GM12878 (cell line): Measurements from ENCODE around the gene FCHSD2. TPM values are rescaled to one million over a fixed set of nuclear protein-coding genes. Genes with fewer than 3 reads are reported as not detected.

Experiments used
- ATAC-seq: fragments of 200-7000 bp; cut with Tn5 transposase; 3 replicates; pipeline ENCODE4 v1.9.1; 2020; ENCODE audit warnings: mild to moderate bottlenecking, moderate library complexity
- BruUV-seq: library from RNA; stranded (reverse); fragments of 400-500 nt; replicated peaks from 2 replicates; lab custom pipeline; 2021; lab: Mats Ljungman, UMichigan
- CTCF ChIA-PET: fragments of 300-600 bp; sonication (Branson Sonifier 250); formaldehyde crosslinking; extraction: SDS; loops from one replicate; lab custom pipeline; 2021; ENCODE audit warnings: inconsistent platforms; lab: Yijun Ruan, JAX
- POLR2A ChIA-PET: fragments of 350-600 bp; formaldehyde crosslinking; extraction: SDS; loops from one replicate; lab custom pipeline; 2021; ENCODE audit warnings: inconsistent platforms; lab: Charles Lee
- RAD21 ChIA-PET: fragments of 300-600 bp; sonication (Branson Sonifier 250); formaldehyde crosslinking; loops from one replicate; lab custom pipeline; 2023; ENCODE audit warnings: antibody characterized with exemption; ENCODE audit not compliant: unreplicated experiment; lab: Charles Lee
- SMC1A ChIA-PET: fragments of 300-600 bp; sonication (Branson Sonifier 250); formaldehyde crosslinking; loops from one replicate; lab custom pipeline; 2023; ENCODE audit not compliant: unreplicated experiment, uncharacterized antibody; lab: Charles Lee
- DNase-seq: peaks from one replicate; pipeline ENCODE4 v3.0.0-alpha.2; 2011; ENCODE audit warnings: low read depth, low spot score
- FAIRE-seq: peaks from 3 replicates; lab custom pipeline; 2011; peaks lifted over from hg19 to GRCh38; lab: Jason Lieb, UNC
- H2AFZ ChIP-seq: 2 replicates; pipeline ENCODE4 v1.6.0; 2011; ENCODE audit warnings: low read depth, low read length, control low read depth; ENCODE audit not compliant: control insufficient read depth
- H3K27ac ChIP-seq: 2 replicates; pipeline ENCODE4 v1.5.1; 2011; ENCODE audit warnings: control low read depth; ENCODE audit not compliant: control insufficient read depth, insufficient read depth
- H3K27me3 ChIP-seq, 2 experiments: replicated peaks in 1 of 2; 2 replicates each; pipeline versions ENCODE4 v1.6.0 to v1.6.1; 2011; ENCODE audit warnings: low read length in 1 of 2; ENCODE audit not compliant: control insufficient read depth in 2 of 2, insufficient read depth in 2 of 2
- H3K36me3 ChIP-seq, 2 experiments: 2 replicates each; pipeline ENCODE4 v1.5.1; 2011; ENCODE audit warnings: low read length in 1 of 2; ENCODE audit not compliant: control insufficient read depth in 2 of 2, insufficient read depth in 2 of 2
- H3K4me1 ChIP-seq: 2 replicates; pipeline ENCODE4 v1.6.1; 2011; ENCODE audit warnings: mild to moderate bottlenecking, low read length, moderate library complexity, mixed read lengths; ENCODE audit not compliant: control insufficient read depth, insufficient read depth
- H3K4me2 ChIP-seq: 2 replicates; pipeline ENCODE4 v1.6.0; 2011; ENCODE audit warnings: control low read depth; ENCODE audit not compliant: control insufficient read depth, insufficient read depth
- H3K4me3 ChIP-seq: fragments of 200-600 bp; sonication (generic); 2 replicates; pipeline ENCODE4 v1.5.1; 2016
- H3K79me2 ChIP-seq: 2 replicates; pipeline ENCODE4 v1.6.0; 2011; ENCODE audit warnings: low read length; ENCODE audit not compliant: control insufficient read depth, insufficient read depth
- H3K9ac ChIP-seq: 2 replicates; pipeline ENCODE4 v1.8.0; 2011; ENCODE audit warnings: low read length, control low read depth, mixed read lengths; ENCODE audit not compliant: control insufficient read depth, insufficient read depth
- H3K9me3 ChIP-seq: replicated peaks from 3 replicates; pipeline ENCODE4 v1.5.1; 2011; ENCODE audit warnings: mild to moderate bottlenecking, low read length; ENCODE audit not compliant: control insufficient read depth, insufficient read depth
- H4K20me1 ChIP-seq: 2 replicates; pipeline ENCODE4 v1.6.0; 2011; ENCODE audit not compliant: control insufficient read depth, insufficient read depth
- CHD1 ChIP-seq: IDR thresholded peaks from 2 replicates; pipeline ENCODE4 v1.6.1; 2012; ENCODE audit warnings: low read depth, low read length, improper control_type of control experiment
- CHD4 ChIP-seq: fragments of 200-600 bp; sonication (generic); IDR thresholded peaks from 2 replicates; pipeline ENCODE4 v1.6.1; 2016; ENCODE audit warnings: mild to moderate bottlenecking
- ESRRA ChIP-seq: IDR thresholded peaks from 2 replicates; pipeline ENCODE4 v1.6.1; 2012; ENCODE audit warnings: mild to moderate bottlenecking, low read length, improper control_type of control experiment
- MEF2B ChIP-seq: fragments of 450-650 bp; IDR thresholded peaks from 2 replicates; pipeline ENCODE4 v1.6.1; 2018; ENCODE audit warnings: mild to moderate bottlenecking, moderate library complexity; ENCODE audit not compliant: partially characterized antibody, poor library complexity, severe bottlenecking
- NR2F1 ChIP-seq: fragments of 450-650 bp; conservative IDR thresholded peaks from 2 replicates; pipeline ENCODE4 v1.6.1; 2017; ENCODE audit warnings: mild to moderate bottlenecking
- POU2F2 ChIP-seq: IDR thresholded peaks from 3 replicates; pipeline ENCODE4 v1.6.1; 2011; ENCODE audit warnings: low read depth, mild to moderate bottlenecking, low read length, borderline replicate concordance
- RUNX3 ChIP-seq: IDR thresholded peaks from 2 replicates; pipeline ENCODE4 v1.6.1; 2012; ENCODE audit warnings: low read length, inconsistent platforms
- TCF3 ChIP-seq: IDR thresholded peaks from 2 replicates; pipeline ENCODE4 v1.6.1; 2012; ENCODE audit warnings: low read depth, mild to moderate bottlenecking, low read length, borderline replicate concordance; ENCODE audit not compliant: insufficient read depth
- ZBED1 ChIP-seq: IDR thresholded peaks from 2 replicates; pipeline ENCODE4 v1.6.1; 2016; ENCODE audit warnings: borderline replicate concordance
- ZNF622 ChIP-seq: fragments of 450-650 bp; IDR thresholded peaks from 2 replicates; pipeline ENCODE4 v1.6.1; 2017; ENCODE audit warnings: mild to moderate bottlenecking, inconsistent platforms
- WGBS: methylation state at CpG from one replicate; pipeline ENCODE4 v1.1.6; 2016; ENCODE audit warnings: low lambda C conversion rate; ENCODE audit not compliant: insufficient replicate concordance, insufficient coverage; ENCODE audit errors: missing lambda C conversion rate; 5-methylcytosine and 5-hydroxymethylcytosine counted together
- in situ Hi-C: fragments of 300-500 bp; cut with MboI; formaldehyde crosslinking; loops from 9 replicates; pipeline ENCODE4 v1.14.3; 2018; ENCODE audit warnings: mixed read lengths
- intact Hi-C: fragments of 100-400 bp; cut with micrococcal nuclease; formaldehyde crosslinking; loops from one replicate; pipeline ENCODE4 v1.14.2; 2022; ENCODE audit not compliant: unreplicated experiment
- polyA plus RNA-seq, 11 experiments: library from polyadenylated mRNA; depleted of rRNA in 4 of 11; unstranded in 6 of 11; stranded (reverse) in 5 of 11; fragments of >200 nt; fragmentation: Nextera tagmentation in 4 of 11; fragmentation: Illumina TruSeq in 1 of 11; extraction: Ambion mirVana in 4 of 11; extraction: Trizol in 1 of 11; gene quantifications; 1 replicate in 1 of 11; 2 replicates in 10 of 11; pipeline versions ENCODE4 v1.2.1 to v1.2.3, GENCODE V29; 2011 to 2016; ENCODE audit warnings: inconsistent platforms in 2 of 11, missing spikeins in 2 of 11, low read depth in 1 of 11
- total RNA-seq, 4 experiments: library from RNA; depleted of rRNA in 3 of 4; stranded (reverse); fragments of >200 nt in 3 of 4; fragmentation: Illumina TruSeq in 1 of 4; extraction: Trizol in 1 of 4; gene quantifications; 2 replicates each; pipeline versions ENCODE4 v1.2.1 to v1.2.3, GENCODE V29; 2013 to 2021
- TF ChIP-seq, protein P1 (sequence below): fragments of 450-650 bp; IDR thresholded peaks from 2 replicates; pipeline ENCODE4 v1.6.1; 2016; ENCODE audit warnings: mild to moderate bottlenecking
- TF ChIP-seq, protein P2 (sequence below): fragments of 450-650 bp; formaldehyde crosslinking; IDR thresholded peaks from 2 replicates; pipeline ENCODE4 v1.4.0; 2022; ENCODE audit warnings: mild to moderate bottlenecking, moderate library complexity

The FCHSD2 gene
- total and polyA plus RNA-seq, 10 of the 15 experiments (the other 5 are each of a cell fraction or from before 2014, with no cell fraction given), result 13.2 to 89.8 (median 47.8) TPM

DNA sequence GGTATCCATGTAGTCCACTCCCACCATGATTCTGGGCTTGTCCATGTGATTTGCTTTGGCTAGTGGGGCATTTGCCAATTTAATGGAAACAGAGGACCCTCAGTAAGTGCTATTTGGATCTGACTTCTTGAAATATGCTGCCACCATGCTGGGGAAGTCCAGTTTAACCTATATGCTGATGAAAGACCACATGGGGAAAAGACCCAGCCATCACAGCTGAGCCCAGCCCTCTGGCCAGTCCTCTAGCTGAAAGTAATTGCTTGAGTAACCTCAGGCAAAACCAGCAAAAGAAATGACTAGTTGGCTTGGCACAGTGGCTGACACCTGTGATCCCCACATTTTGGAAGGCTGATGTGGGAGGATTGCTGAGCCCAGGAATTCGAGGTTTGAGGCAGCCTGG is 266.4 kb downstream of the FCHSD2 start:
- no peak overlapping the region for H3K4me3 ChIP-seq
- WGBS, result 37% methylated on average over 1 of the region's 1 CpG
- no peaks in the 10 kb centered on the region for H3K4me1 ChIP-seq
- SMC1A ChIA-PET, result interaction anchor here (1.0 to 1.6 kb wide), 3 partner anchors 10 to 22 kb away, joined by 3 to 5 read pairs (median 5); no protein-coding TSS in a partner anchor
- H3K4me2 ChIP-seq, result no peak overlapping the region
- H3K27ac ChIP-seq, result no peak overlapping the region
- ATAC-seq (peak; percentile 64), FAIRE-seq (no peak), DNase-seq (no peak)
- no TSS peak for BruUV-seq
- H4K20me1 ChIP-seq, result no peaks in the 10 kb centered on the region; the same call in 1 of the 2 replicates
- no peaks in the 10 kb centered on the region; the same call in 2 of the 3 replicates for H3K9me3 ChIP-seq
- RAD21 ChIA-PET, result no interaction called here
- no peak overlapping the region for H3K9ac ChIP-seq
- no peak overlapping the region for H2AFZ ChIP-seq
- intact Hi-C loops, result no loop called here
- CTCF ChIA-PET, result interaction anchor here (1.0 to 1.5 kb wide), 4 partner anchors 11 to 66 kb away, joined by 3 read pairs; no protein-coding TSS in a partner anchor
- in situ Hi-C loops, result no loop called here
- POLR2A ChIA-PET, result no interaction called here
- TF ChIP-seq CHD4 (no peak), NR2F1 (no peak), MEF2B (no peak), CHD1 (no peak), ESRRA (no peak), ZNF622 (no peak), RUNX3 (peak; percentile 41; the same call in 1 of the 2 replicates), POU2F2 (peak; percentile 60; the same call in 1 of the 3 replicates), TCF3 (no peak), ZBED1 (no peak)
- TF ChIP-seq, protein P1, sequence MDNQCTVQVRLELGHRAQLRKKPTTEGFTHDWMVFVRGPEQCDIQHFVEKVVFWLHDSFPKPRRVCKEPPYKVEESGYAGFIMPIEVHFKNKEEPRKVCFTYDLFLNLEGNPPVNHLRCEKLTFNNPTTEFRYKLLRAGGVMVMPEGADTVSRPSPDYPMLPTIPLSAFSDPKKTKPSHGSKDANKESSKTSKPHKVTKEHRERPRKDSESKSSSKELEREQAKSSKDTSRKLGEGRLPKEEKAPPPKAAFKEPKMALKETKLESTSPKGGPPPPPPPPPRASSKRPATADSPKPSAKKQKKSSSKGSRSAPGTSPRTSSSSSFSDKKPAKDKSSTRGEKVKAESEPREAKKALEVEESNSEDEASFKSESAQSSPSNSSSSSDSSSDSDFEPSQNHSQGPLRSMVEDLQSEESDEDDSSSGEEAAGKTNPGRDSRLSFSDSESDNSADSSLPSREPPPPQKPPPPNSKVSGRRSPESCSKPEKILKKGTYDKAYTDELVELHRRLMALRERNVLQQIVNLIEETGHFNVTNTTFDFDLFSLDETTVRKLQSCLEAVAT, result no peak
- TF ChIP-seq, protein P2, sequence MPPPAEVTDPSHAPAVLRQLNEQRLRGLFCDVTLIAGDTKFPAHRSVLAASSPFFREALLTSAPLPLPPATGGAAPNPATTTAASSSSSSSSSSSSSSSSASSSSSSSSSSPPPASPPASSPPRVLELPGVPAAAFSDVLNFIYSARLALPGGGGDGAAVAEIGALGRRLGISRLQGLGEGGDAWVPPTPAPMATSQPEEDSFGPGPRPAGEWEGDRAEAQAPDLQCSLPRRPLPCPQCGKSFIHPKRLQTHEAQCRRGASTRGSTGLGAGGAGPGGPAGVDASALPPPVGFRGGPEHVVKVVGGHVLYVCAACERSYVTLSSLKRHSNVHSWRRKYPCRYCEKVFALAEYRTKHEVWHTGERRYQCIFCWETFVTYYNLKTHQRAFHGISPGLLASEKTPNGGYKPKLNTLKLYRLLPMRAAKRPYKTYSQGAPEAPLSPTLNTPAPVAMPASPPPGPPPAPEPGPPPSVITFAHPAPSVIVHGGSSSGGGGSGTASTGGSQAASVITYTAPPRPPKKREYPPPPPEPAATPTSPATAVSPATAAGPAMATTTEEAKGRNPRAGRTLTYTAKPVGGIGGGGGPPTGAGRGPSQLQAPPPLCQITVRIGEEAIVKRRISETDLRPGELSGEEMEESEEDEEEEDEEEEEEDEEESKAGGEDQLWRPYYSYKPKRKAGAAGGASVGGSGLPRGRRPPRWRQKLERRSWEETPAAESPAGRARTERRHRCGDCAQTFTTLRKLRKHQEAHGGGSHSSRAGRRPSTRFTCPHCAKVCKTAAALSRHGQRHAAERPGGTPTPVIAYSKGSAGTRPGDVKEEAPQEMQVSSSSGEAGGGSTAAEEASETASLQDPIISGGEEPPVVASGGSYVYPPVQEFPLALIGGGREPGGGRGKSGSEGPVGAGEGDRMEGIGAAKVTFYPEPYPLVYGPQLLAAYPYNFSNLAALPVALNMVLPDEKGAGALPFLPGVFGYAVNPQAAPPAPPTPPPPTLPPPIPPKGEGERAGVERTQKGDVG (CRISPR knock-in tag), result no peak
- H3K79me2 ChIP-seq, result no peaks in the 10 kb centered on the region; the same call in 1 of the 2 replicates
- no peaks in the 10 kb centered on the region for H3K27me3 ChIP-seq
- H3K36me3 ChIP-seq, result peaks cover 1 to 32% of the 10 kb centered on the region in 2 experiments
